K562 (cell line): Measurements from ENCODE around the gene NUTM1. TPM values are rescaled to one million over a fixed set of nuclear protein-coding genes. Genes with fewer than 3 reads are reported as not detected.

Source experiments
- CHD2 ChIP-seq: IDR thresholded peaks from 2 replicates; pipeline ENCODE4 v1.6.1; 2011; ENCODE audit warnings: low read depth, low read length
- JUNB ChIP-seq: fragments of 450-650 bp; formaldehyde crosslinking; conservative IDR thresholded peaks from 2 replicates; pipeline ENCODE4 v1.4.0; 2020; ENCODE audit warnings: mild to moderate bottlenecking
- MXI1 ChIP-seq: IDR thresholded peaks from 2 replicates; pipeline ENCODE4 v1.6.1; 2011; ENCODE audit warnings: low read depth, mild to moderate bottlenecking, improper control_type of control experiment, low read length
- PHF8 ChIP-seq: fragments of 200-600 bp; sonication (generic); IDR thresholded peaks from 2 replicates; pipeline ENCODE4 v1.6.1; 2012; ENCODE audit warnings: mixed run types, mild to moderate bottlenecking, inconsistent platforms, low read length, moderate library complexity, borderline replicate concordance
- PML ChIP-seq: IDR thresholded peaks from 2 replicates; pipeline ENCODE4 v1.6.1; 2012; ENCODE audit warnings: low read length, inconsistent platforms
- ZNF212 ChIP-seq: fragments of 450-650 bp; formaldehyde crosslinking; IDR thresholded peaks from 2 replicates; pipeline ENCODE4 v1.4.0; 2020; ENCODE audit warnings: mild to moderate bottlenecking
- ZNF253 ChIP-seq: fragments of 250-450 bp; sonication (Bioruptor Pico); conservative IDR thresholded peaks from 2 replicates; pipeline ENCODE4 v1.6.1; 2021; ENCODE audit warnings: mild to moderate bottlenecking
- polyA plus RNA-seq, 8 experiments: library from polyadenylated mRNA; depleted of rRNA in 4 of 8; stranded (reverse) in 5 of 8; unstranded in 3 of 8; fragments of >200 nt; fragmentation: Nextera tagmentation in 2 of 8; fragmentation: Illumina TruSeq in 1 of 8; extraction: Ambion mirVana in 2 of 8; extraction: Trizol in 1 of 8; gene quantifications; 2 replicates each; pipeline versions ENCODE4 v1.2.1 to v1.2.3, GENCODE V29; 2011 to 2014; ENCODE audit warnings: inconsistent platforms in 1 of 8, missing spikeins in 1 of 8
- total RNA-seq, 7 experiments: library from RNA; depleted of rRNA in 6 of 7; stranded (reverse); fragments of >200 nt in 6 of 7; fragmentation: Illumina TruSeq in 2 of 7; extraction: Trizol in 2 of 7; gene quantifications; 2 replicates each; pipeline versions ENCODE4 v1.2.1 to v1.2.3, GENCODE V29; 2011 to 2021; ENCODE audit warnings: low replicate concordance in 1 of 7
- TF ChIP-seq, protein P1 (sequence below), 2 experiments: fragments of 450-650 bp; IDR thresholded peaks; 2 replicates each; pipeline ENCODE4 v1.6.1; 2018; ENCODE audit warnings: mild to moderate bottlenecking in 2 of 2, low read depth in 1 of 2; ENCODE audit not compliant: partially characterized antibody in 2 of 2
- TF ChIP-seq, protein P2 (sequence below): sonication (generic); formaldehyde crosslinking; IDR thresholded peaks from 2 replicates; pipeline ENCODE4 v1.8.0; 2022; ENCODE audit warnings: missing genetic modification reagents, mild to moderate bottlenecking, borderline replicate concordance
- TF ChIP-seq, protein P3 (sequence below): fragments of 250-450 bp; sonication (Bioruptor Pico); IDR thresholded peaks from 2 replicates; pipeline ENCODE4 v1.6.1; 2021; ENCODE audit warnings: mild to moderate bottlenecking
- TF ChIP-seq, protein P4 (sequence below): fragments of 450-650 bp; IDR thresholded peaks from 2 replicates; pipeline ENCODE4 v1.6.1; 2017; ENCODE audit warnings: antibody characterized with exemption, mild to moderate bottlenecking

Gene NUTM1
- total and polyA plus RNA-seq, 9 of the 15 experiments (the other 6 are each of a cell fraction or from before 2014, with no cell fraction given): 0.01 to 0.05 (median 0.04) TPM; not detected in 4

DNA sequence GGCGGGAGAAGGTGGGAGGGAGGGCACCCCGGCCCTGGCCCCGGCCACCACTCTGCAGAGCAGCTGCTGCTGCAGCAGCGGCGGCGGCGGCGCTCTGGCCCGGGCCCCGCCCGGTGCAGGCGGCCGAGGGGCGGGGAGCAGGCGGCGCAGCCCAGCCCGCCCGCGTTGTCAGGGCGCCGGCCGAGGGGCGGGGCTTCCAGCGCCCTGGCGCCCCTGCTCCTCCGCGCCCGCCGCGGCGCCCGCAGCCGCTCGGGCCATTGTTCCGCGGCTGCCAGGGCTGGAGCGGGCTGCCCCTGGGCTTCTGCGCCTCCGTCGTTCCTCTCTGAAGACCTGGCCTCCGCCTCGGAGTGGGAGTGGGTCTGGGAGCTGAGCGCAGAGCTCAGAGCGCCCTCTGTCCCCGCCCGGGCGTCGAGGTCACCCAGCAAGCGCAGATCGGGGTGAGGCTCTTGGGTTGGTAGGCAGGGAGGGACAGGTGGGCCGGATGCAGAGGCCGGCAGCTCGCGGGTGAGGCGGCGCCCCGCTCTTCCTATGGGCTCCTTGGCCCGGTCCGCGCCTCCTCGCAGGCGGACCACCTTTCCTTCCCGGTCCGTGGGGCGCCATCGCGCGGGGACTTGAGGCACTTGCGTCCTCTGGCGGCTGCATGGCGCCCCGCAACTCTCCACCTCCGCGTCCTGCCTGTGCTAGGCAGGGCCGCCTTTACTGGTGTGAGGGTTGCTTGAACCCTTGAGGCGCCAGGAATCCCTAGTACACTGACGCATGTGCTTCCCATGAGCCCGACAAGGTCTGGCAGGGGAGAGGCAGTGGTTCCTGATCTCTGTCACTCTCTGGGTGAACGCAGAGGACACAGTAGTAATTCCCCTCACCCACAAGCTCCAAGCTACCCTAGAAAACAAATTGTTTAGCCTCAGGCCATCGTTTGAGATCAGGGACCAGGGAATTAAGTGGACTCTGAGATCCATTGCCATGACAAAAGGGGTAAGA, 24.3 kb downstream of the NUTM1 start, which contains the start of gene LPCAT4 (continued):
- TF ChIP-seq ZNF253 (CRISPR knock-in tag) (no peak), PHF8 (peak; percentile 95), PML (0 out of 2 replicates have a peak, but pooled peaks have one; percentile 43), CHD2 (no peak), JUNB (CRISPR knock-in tag) (no peak), ZNF212 (CRISPR knock-in tag) (no peak), MXI1 (peak; percentile 13; the same call in 1 of the 2 replicates)
- TF ChIP-seq, protein P1, sequence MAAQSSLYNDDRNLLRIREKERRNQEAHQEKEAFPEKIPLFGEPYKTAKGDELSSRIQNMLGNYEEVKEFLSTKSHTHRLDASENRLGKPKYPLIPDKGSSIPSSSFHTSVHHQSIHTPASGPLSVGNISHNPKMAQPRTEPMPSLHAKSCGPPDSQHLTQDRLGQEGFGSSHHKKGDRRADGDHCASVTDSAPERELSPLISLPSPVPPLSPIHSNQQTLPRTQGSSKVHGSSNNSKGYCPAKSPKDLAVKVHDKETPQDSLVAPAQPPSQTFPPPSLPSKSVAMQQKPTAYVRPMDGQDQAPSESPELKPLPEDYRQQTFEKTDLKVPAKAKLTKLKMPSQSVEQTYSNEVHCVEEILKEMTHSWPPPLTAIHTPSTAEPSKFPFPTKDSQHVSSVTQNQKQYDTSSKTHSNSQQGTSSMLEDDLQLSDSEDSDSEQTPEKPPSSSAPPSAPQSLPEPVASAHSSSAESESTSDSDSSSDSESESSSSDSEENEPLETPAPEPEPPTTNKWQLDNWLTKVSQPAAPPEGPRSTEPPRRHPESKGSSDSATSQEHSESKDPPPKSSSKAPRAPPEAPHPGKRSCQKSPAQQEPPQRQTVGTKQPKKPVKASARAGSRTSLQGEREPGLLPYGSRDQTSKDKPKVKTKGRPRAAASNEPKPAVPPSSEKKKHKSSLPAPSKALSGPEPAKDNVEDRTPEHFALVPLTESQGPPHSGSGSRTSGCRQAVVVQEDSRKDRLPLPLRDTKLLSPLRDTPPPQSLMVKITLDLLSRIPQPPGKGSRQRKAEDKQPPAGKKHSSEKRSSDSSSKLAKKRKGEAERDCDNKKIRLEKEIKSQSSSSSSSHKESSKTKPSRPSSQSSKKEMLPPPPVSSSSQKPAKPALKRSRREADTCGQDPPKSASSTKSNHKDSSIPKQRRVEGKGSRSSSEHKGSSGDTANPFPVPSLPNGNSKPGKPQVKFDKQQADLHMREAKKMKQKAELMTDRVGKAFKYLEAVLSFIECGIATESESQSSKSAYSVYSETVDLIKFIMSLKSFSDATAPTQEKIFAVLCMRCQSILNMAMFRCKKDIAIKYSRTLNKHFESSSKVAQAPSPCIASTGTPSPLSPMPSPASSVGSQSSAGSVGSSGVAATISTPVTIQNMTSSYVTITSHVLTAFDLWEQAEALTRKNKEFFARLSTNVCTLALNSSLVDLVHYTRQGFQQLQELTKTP (IDR thresholded peaks at IDR 0.05; ENCODE audit: low read depth in 1 of 2, partially characterized antibody in 2 of 2): no peak
- TF ChIP-seq, protein P2, sequence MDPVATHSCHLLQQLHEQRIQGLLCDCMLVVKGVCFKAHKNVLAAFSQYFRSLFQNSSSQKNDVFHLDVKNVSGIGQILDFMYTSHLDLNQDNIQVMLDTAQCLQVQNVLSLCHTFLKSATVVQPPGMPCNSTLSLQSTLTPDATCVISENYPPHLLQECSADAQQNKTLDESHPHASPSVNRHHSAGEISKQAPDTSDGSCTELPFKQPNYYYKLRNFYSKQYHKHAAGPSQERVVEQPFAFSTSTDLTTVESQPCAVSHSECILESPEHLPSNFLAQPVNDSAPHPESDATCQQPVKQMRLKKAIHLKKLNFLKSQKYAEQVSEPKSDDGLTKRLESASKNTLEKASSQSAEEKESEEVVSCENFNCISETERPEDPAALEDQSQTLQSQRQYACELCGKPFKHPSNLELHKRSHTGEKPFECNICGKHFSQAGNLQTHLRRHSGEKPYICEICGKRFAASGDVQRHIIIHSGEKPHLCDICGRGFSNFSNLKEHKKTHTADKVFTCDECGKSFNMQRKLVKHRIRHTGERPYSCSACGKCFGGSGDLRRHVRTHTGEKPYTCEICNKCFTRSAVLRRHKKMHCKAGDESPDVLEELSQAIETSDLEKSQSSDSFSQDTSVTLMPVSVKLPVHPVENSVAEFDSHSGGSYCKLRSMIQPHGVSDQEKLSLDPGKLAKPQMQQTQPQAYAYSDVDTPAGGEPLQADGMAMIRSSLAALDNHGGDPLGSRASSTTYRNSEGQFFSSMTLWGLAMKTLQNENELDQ (CRISPR knock-in tag): 0 out of 2 replicates have a peak, but pooled peaks have one; percentile 29
- TF ChIP-seq, protein P3, sequence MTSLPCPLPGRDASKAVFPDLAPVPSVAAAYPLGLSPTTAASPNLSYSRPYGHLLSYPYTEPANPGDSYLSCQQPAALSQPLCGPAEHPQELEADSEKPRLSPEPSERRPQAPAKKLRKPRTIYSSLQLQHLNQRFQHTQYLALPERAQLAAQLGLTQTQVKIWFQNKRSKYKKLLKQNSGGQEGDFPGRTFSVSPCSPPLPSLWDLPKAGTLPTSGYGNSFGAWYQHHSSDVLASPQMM (CRISPR knock-in tag): no peak
- TF ChIP-seq, protein P4, sequence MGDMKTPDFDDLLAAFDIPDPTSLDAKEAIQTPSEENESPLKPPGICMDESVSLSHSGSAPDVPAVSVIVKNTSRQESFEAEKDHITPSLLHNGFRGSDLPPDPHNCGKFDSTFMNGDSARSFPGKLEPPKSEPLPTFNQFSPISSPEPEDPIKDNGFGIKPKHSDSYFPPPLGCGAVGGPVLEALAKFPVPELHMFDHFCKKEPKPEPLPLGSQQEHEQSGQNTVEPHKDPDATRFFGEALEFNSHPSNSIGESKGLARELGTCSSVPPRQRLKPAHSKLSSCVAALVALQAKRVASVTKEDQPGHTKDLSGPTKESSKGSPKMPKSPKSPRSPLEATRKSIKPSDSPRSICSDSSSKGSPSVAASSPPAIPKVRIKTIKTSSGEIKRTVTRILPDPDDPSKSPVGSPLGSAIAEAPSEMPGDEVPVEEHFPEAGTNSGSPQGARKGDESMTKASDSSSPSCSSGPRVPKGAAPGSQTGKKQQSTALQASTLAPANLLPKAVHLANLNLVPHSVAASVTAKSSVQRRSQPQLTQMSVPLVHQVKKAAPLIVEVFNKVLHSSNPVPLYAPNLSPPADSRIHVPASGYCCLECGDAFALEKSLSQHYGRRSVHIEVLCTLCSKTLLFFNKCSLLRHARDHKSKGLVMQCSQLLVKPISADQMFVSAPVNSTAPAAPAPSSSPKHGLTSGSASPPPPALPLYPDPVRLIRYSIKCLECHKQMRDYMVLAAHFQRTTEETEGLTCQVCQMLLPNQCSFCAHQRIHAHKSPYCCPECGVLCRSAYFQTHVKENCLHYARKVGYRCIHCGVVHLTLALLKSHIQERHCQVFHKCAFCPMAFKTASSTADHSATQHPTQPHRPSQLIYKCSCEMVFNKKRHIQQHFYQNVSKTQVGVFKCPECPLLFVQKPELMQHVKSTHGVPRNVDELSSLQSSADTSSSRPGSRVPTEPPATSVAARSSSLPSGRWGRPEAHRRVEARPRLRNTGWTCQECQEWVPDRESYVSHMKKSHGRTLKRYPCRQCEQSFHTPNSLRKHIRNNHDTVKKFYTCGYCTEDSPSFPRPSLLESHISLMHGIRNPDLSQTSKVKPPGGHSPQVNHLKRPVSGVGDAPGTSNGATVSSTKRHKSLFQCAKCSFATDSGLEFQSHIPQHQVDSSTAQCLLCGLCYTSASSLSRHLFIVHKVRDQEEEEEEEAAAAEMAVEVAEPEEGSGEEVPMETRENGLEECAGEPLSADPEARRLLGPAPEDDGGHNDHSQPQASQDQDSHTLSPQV: peak; percentile 71; the same call in 1 of the 2 replicates
